IPS DF 4.7 (cell line): Measurements from ENCODE around the gene IPO9.
"Not testable (repeated sequence)": the region's sequence is repeated elsewhere in the genome, so short reads cannot be mapped to it uniquely, and the experiment has no call there.

Experiments used
- DNase-seq: peaks from one replicate; pipeline ENCODE4 v3.0.0-alpha.2; 2013; ENCODE audit warnings: low spot score; ENCODE audit errors: extremely low read depth

The IPO9 gene

GRCh38 chr1:201847150-201847549 lies 18.2 kb downstream of the IPO9 start:
- DNase-seq = no peak

GRCh38 chr1:201848230-201848629 lies 19.3 kb downstream of the IPO9 start:
- DNase-seq = no peak

GRCh38 chr1:201849372-201850052 lies 20.6 kb downstream of the IPO9 start:
- no peak for DNase-seq

GRCh38 chr1:201850053-201850397 lies 21.1 kb downstream of the IPO9 start:
- no peak for DNase-seq

- no peak for DNase-seq
Observed at GRCh38 chr1:201851949-201852348, 23.0 kb downstream of the IPO9 start.

- DNase-seq = not testable (repeated sequence)
Observed at GRCh38 chr1:201856722-201857121, 27.8 kb downstream of the IPO9 start.

GRCh38 chr1:201859424-201859823 lies 30.5 kb downstream of the IPO9 start:
- DNase-seq = no peak

- DNase-seq = no peak
Observed at GRCh38 chr1:201861448-201861847, 32.5 kb downstream of the IPO9 start.

- no peak for DNase-seq
Observed at GRCh38 chr1:201870397-201870796, 41.4 kb downstream of the IPO9 start.

GRCh38 chr1:201874672-201875071 lies 45.7 kb downstream of the IPO9 start:
- no peak for DNase-seq

GRCh38 chr1:201876148-201876818 lies 47.3 kb downstream of the IPO9 start:
- DNase-seq = no peak

GRCh38 chr1:201877877-201878401 lies 49.0 kb downstream of the IPO9 start:
- no peak for DNase-seq

- no peak for DNase-seq
Observed at GRCh38 chr1:201880928-201881571, 52.1 kb downstream of the IPO9 start.

- DNase-seq = no peak
Observed at GRCh38 chr1:201881617-201882016, 52.7 kb downstream of the IPO9 start.

- DNase-seq = no peak
Observed at GRCh38 chr1:201882665-201883132, 53.7 kb downstream of the IPO9 start.

GRCh38 chr1:201883266-201883665 lies 54.3 kb downstream of the IPO9 start:
- DNase-seq = no peak

- DNase-seq = no peak
Observed at GRCh38 chr1:201883786-201884185, 54.8 kb downstream of the IPO9 start.

GRCh38 chr1:201884425-201884824 lies 55.5 kb downstream of the IPO9 start:
- DNase-seq = no peak

- no peak for DNase-seq
Observed at GRCh38 chr1:201885531-201886075, 56.6 kb downstream of the IPO9 start.

- DNase-seq = no peak
Observed at GRCh38 chr1:201886103-201886885, 57.3 kb downstream of the IPO9 start.
